Activated CD4-positive, alpha-beta memory T cell treated with anti-CD3 and anti-CD28 coated beads, Interleukin-2, amount 10 ng/mL, durations not matched to agents 7 days and 5 days (primary cell): ENCODE results near the gene SYT1. TPM values are rescaled to one million over a fixed set of nuclear protein-coding genes. Genes with fewer than 3 reads are reported as not detected.

Source experiments
- CTCF ChIA-PET: fragments of 350-600 bp; sonication (Branson Sonifier 250); formaldehyde crosslinking; loops from one replicate; lab custom pipeline; 2021; ENCODE audit warnings: antibody characterized with exemption, inconsistent platforms; lab: Charles Lee
- POLR2A ChIA-PET: fragments of 350-600 bp; sonication (Branson Sonifier 250); formaldehyde crosslinking; loops from one replicate; lab custom pipeline; 2021; ENCODE audit warnings: antibody characterized with exemption; lab: Charles Lee
- DNase-seq: peaks from one replicate; pipeline ENCODE4 v3.0.0-alpha.2; 2020
- H3K27ac Mint-ChIP-seq: one replicate; pipeline ENCODE4 v1.8.0; 2021; ENCODE audit warnings: mild to moderate bottlenecking, mixed read lengths
- H3K27me3 Mint-ChIP-seq: one replicate; pipeline ENCODE4 v1.8.0; 2021; ENCODE audit warnings: mixed read lengths
- H3K36me3 Mint-ChIP-seq: one replicate; pipeline ENCODE4 v1.8.0; 2021; ENCODE audit warnings: low read depth, mixed read lengths
- H3K4me1 Mint-ChIP-seq: one replicate; pipeline ENCODE4 v1.8.0; 2021; ENCODE audit warnings: mixed read lengths
- H3K4me3 Mint-ChIP-seq: one replicate; pipeline ENCODE4 v1.8.0; 2021; ENCODE audit warnings: mild to moderate bottlenecking, mixed read lengths
- H3K9me3 Mint-ChIP-seq: one replicate; pipeline ENCODE4 v1.8.0; 2021; ENCODE audit warnings: mixed read lengths
- total RNA-seq, 2 experiments: library from RNA; stranded (reverse); gene quantifications; one replicate each; pipeline ENCODE4 v1.2.3, GENCODE V29; 2021

The SYT1 gene
- total RNA-seq, 2 experiments from 2014 or later = not detected

DNA sequence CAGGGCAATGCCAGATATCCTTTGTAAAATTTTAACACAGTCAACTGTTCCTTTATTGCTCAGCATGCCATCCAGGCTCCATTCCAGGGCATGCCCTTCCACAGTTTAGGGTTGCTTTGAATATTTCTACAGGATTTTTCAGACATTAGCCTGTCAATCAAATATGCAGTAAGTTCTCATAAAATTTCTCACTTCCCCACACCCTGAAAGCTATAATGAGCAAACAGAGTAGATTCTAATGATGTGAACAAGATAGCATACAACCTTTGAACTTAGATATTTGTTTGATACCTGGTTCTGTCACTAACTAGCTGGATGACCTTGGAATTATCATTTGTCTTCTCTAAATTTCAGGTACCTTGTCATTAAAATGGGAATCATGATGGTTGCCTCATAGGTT, 251.2 kb downstream of the SYT1 start:
- ChIA-PET POLR2A (no interaction called here), CTCF (no interaction called here)
- no peaks in the 10 kb centered on the region for H3K36me3 Mint-ChIP-seq
- H3K27ac Mint-ChIP-seq = no peak overlapping the region
- H3K27me3 Mint-ChIP-seq = no peaks in the 10 kb centered on the region
- DNase-seq = no peak
- no peaks in the 10 kb centered on the region for H3K9me3 Mint-ChIP-seq
- no peaks in the 10 kb centered on the region for H3K4me1 Mint-ChIP-seq
- no peak overlapping the region for H3K4me3 Mint-ChIP-seq

DNA sequence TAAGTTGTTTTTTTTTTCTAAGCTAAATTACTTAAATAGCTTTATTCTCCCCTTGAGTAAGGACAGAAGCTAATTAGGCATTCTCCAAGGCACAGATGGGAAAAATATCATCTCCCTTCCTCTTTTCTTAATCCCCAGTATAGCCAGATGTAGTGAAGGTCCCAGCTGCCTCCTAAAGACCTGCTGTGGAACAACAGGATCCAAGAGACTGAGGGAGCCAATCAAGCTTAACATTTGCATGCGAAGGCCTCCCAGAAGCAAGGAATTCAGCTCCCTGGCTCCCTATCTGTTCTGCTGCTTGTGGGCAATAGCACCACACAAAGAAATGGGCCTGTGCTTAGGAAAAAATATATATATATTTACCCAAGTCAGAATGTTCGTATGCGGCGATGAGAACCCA, 255.2 kb downstream of the SYT1 start:
- CTCF ChIA-PET = interaction anchor here (1.1 kb wide), 1 partner anchor 947 kb away, joined by 3 read pairs; no protein-coding TSS in a partner anchor
- Mint-ChIP-seq H3K4me3 (no peak overlapping the region), H3K9me3 (peaks cover 3% of the 10 kb centered on the region), H3K4me1 (no peaks in the 10 kb centered on the region), H3K36me3 (no peaks in the 10 kb centered on the region), H3K27me3 (no peaks in the 10 kb centered on the region), H3K27ac (no peak overlapping the region)
- no peak for DNase-seq
- POLR2A ChIA-PET = no interaction called here

GRCh38 chr12:79121486-79121885, 256.9 kb downstream of the SYT1 start:
- Mint-ChIP-seq H3K4me3 (no peak overlapping the region), H3K36me3 (no peaks in the 10 kb centered on the region), H3K27me3 (no peaks in the 10 kb centered on the region), H3K27ac (no peak overlapping the region), H3K4me1 (no peaks in the 10 kb centered on the region), H3K9me3 (peaks cover 5% of the 10 kb centered on the region)
- POLR2A ChIA-PET = no interaction called here
- CTCF ChIA-PET = no interaction called here
- no peak for DNase-seq

DNA sequence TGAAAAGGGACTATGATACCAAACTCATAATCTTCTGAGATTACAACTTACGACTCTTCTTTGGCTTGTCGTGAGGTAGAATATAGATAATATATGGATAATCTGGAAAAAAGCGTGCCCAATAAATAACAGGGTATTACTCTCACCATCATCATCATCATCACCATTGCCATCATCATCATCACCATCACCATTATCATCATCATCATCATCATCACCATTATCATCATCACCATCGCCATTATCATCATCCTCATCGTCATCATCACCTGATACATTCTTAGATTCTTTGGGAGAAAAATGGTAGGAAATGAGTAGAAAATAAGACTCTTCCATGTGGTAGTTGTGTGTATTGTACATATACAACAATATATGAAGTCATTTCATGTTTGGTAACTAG, 259.8 kb downstream of the SYT1 start:
- no peak overlapping the region for H3K27ac Mint-ChIP-seq
- H3K9me3 Mint-ChIP-seq = peaks cover 5% of the 10 kb centered on the region
- H3K4me1 Mint-ChIP-seq = no peaks in the 10 kb centered on the region
- no peak for DNase-seq
- ChIA-PET POLR2A (no interaction called here), CTCF (no interaction called here)
- H3K27me3 Mint-ChIP-seq = no peaks in the 10 kb centered on the region
- no peaks in the 10 kb centered on the region for H3K36me3 Mint-ChIP-seq
- no peak overlapping the region for H3K4me3 Mint-ChIP-seq

- no peak overlapping the region for H3K27ac Mint-ChIP-seq
- no peaks in the 10 kb centered on the region for H3K27me3 Mint-ChIP-seq
- POLR2A ChIA-PET = no interaction called here
- H3K36me3 Mint-ChIP-seq = no peaks in the 10 kb centered on the region
- H3K4me1 Mint-ChIP-seq = no peaks in the 10 kb centered on the region
- CTCF ChIA-PET = no interaction called here
- no peak overlapping the region for H3K4me3 Mint-ChIP-seq
- peaks cover 7% of the 10 kb centered on the region for H3K9me3 Mint-ChIP-seq
- DNase-seq = no peak
Measured at GRCh38 chr12:79125358-79125757, 260.8 kb downstream of the SYT1 start.

- DNase-seq = no peak
Measured at GRCh38 chr12:79127271-79127751, 262.7 kb downstream of the SYT1 start.

DNA sequence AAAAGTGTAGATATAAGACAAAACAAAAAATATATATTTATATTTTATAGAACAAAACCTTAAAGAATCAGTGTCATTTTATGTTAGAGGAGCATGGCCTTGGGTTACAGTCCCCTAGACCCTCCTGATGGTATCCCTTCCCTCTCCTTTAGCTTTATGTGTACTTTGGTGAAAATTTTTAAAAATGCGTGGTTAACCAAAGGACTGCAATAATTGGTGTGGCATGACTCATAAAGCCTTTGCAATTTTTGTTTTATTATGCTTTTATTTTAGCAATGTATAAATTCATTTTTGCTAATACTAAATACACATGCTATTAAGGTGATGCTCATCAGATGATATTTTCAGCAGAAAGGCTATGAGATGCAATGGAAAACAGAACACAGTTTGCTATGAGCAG, 264.4 kb downstream of the SYT1 start:
- ChIA-PET POLR2A (no interaction called here), CTCF (no interaction called here)
- Mint-ChIP-seq H3K27ac (no peak overlapping the region), H3K9me3 (peaks cover 9% of the 10 kb centered on the region), H3K27me3 (no peaks in the 10 kb centered on the region), H3K4me3 (no peak overlapping the region), H3K4me1 (no peaks in the 10 kb centered on the region), H3K36me3 (no peaks in the 10 kb centered on the region)
- no peak for DNase-seq

More at GRCh38 chr12:79127271-79127751, 262.7 kb downstream of the SYT1 start:
- Mint-ChIP-seq H3K36me3 (no peaks in the 10 kb centered on the region), H3K4me3 (no peak overlapping the region), H3K27me3 (no peaks in the 10 kb centered on the region), H3K4me1 (no peaks in the 10 kb centered on the region), H3K27ac (no peak overlapping the region), H3K9me3 (peaks cover 7% of the 10 kb centered on the region)
- POLR2A ChIA-PET = no interaction called here
- CTCF ChIA-PET = no interaction called here

GRCh38 chr12:79138872-79139271, 274.3 kb downstream of the SYT1 start:
- Mint-ChIP-seq H3K4me3 (no peak overlapping the region), H3K27ac (no peak overlapping the region), H3K9me3 (no peaks in the 10 kb centered on the region), H3K36me3 (no peaks in the 10 kb centered on the region), H3K4me1 (no peaks in the 10 kb centered on the region), H3K27me3 (no peaks in the 10 kb centered on the region)
- ChIA-PET CTCF (no interaction called here), POLR2A (no interaction called here)
- no peak for DNase-seq

GRCh38 chr12:79140711-79141110, 276.1 kb downstream of the SYT1 start:
- no peak for DNase-seq
- CTCF ChIA-PET = no interaction called here
- H3K4me1 Mint-ChIP-seq = no peaks in the 10 kb centered on the region
- H3K27ac Mint-ChIP-seq = no peak overlapping the region
- H3K9me3 Mint-ChIP-seq = no peaks in the 10 kb centered on the region
- H3K36me3 Mint-ChIP-seq = no peaks in the 10 kb centered on the region
- H3K4me3 Mint-ChIP-seq = no peak overlapping the region
- H3K27me3 Mint-ChIP-seq = no peaks in the 10 kb centered on the region
- POLR2A ChIA-PET = interaction anchor here (0.8 kb wide), 1 partner anchor 42 kb away, joined by 3 read pairs; no protein-coding TSS in a partner anchor

GRCh38 chr12:79141776-79142175, 277.2 kb downstream of the SYT1 start:
- no peak for DNase-seq
- no peaks in the 10 kb centered on the region for H3K4me1 Mint-ChIP-seq
- H3K27me3 Mint-ChIP-seq = no peaks in the 10 kb centered on the region
- ChIA-PET CTCF (no interaction called here), POLR2A (no interaction called here)
- no peaks in the 10 kb centered on the region for H3K36me3 Mint-ChIP-seq
- H3K9me3 Mint-ChIP-seq = peaks cover 2% of the 10 kb centered on the region
- no peak overlapping the region for H3K4me3 Mint-ChIP-seq
- H3K27ac Mint-ChIP-seq = no peak overlapping the region

DNA sequence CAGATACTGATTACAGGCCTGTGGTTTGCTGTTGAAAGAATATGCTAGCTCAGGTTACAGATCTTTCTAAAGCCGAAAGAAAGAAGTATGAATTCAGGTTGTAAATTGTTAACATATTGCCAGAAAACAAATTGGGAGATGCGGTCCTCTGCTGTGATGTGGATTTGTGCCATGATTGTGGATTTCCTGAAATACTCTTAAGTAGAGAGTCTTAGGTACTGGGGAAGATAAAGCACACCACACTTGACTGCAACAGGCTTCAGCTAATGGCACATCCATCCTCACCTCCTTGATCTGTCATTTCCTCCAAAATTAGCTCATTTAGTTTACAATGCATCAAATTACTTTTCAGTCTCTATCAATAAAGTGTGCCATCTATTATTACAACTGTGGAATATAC, 279.2 kb downstream of the SYT1 start:
- H3K4me1 Mint-ChIP-seq = no peaks in the 10 kb centered on the region
- CTCF ChIA-PET = no interaction called here
- DNase-seq = no peak
- no peaks in the 10 kb centered on the region for H3K27me3 Mint-ChIP-seq
- POLR2A ChIA-PET = no interaction called here
- H3K4me3 Mint-ChIP-seq = no peak overlapping the region
- no peaks in the 10 kb centered on the region for H3K36me3 Mint-ChIP-seq
- no peak overlapping the region for H3K27ac Mint-ChIP-seq
- peaks cover 2% of the 10 kb centered on the region for H3K9me3 Mint-ChIP-seq

GRCh38 chr12:79151956-79152355, 287.4 kb downstream of the SYT1 start:
- CTCF ChIA-PET = no interaction called here
- Mint-ChIP-seq H3K4me1 (no peaks in the 10 kb centered on the region), H3K27ac (no peak overlapping the region), H3K9me3 (peaks cover 2% of the 10 kb centered on the region), H3K27me3 (no peaks in the 10 kb centered on the region), H3K36me3 (no peaks in the 10 kb centered on the region), H3K4me3 (no peak overlapping the region)
- DNase-seq = no peak
- POLR2A ChIA-PET = no interaction called here

DNA sequence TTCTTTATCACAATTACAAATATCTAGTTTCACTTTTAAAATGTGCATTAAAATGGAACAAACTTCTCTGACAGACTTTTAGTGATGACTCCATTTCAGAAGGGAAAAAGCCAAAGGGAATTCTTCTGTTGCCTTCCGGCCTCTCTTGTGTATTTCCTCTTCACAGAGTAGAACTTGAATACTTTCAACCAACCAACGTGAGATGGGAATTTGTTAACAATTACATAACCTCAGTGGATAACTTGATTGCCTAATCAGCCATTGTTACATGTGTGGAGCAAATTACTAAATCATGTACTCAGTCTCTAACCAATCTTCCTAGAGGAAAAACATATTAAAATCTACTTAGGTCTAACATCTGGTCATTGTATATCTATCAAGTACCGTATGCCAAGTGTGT, 291.1 kb downstream of the SYT1 start:
- H3K4me1 Mint-ChIP-seq = no peaks in the 10 kb centered on the region
- H3K27ac Mint-ChIP-seq = no peak overlapping the region
- CTCF ChIA-PET = no interaction called here
- DNase-seq = no peak
- H3K9me3 Mint-ChIP-seq = peaks cover 2% of the 10 kb centered on the region
- H3K27me3 Mint-ChIP-seq = no peaks in the 10 kb centered on the region
- H3K4me3 Mint-ChIP-seq = no peak overlapping the region
- POLR2A ChIA-PET = no interaction called here
- no peaks in the 10 kb centered on the region for H3K36me3 Mint-ChIP-seq

GRCh38 chr12:79156846-79157463, 292.4 kb downstream of the SYT1 start:
- ChIA-PET POLR2A (no interaction called here), CTCF (no interaction called here)
- DNase-seq = no peak
- no peak overlapping the region for H3K27ac Mint-ChIP-seq
- no peaks in the 10 kb centered on the region for H3K9me3 Mint-ChIP-seq
- no peak overlapping the region for H3K4me3 Mint-ChIP-seq
- H3K27me3 Mint-ChIP-seq = no peaks in the 10 kb centered on the region
- no peaks in the 10 kb centered on the region for H3K4me1 Mint-ChIP-seq
- H3K36me3 Mint-ChIP-seq = no peaks in the 10 kb centered on the region
